Fibroblast of gingiva (primary cell): ENCODE data around the gene RPL27A.

Experiments
- DNase-seq: peaks from one replicate; pipeline ENCODE4 v3.0.0-alpha.2; 2011; ENCODE audit warnings: low read depth

Gene RPL27A

DNA sequence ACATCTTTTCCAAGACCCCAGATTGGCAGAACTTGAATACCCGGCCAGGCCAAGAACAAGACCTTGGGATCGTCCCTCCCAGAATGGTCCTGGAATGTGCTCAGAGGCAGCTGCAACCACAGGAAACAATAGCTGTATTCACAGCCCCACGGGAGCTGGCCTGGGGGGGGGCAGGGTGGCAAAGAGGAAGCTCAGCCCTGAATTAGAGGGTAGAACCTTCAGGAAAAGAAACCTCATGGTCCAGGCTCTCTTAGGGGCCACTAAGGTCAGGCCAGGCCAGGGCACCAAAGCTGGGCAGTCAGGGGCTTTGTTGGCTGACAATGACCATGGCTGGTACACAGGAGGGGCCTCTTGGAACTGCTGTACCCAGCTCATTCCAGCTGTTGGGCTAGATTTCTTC lies 17.3 kb downstream of the RPL27A start:
- DNase-seq = peak; percentile 67

DNA sequence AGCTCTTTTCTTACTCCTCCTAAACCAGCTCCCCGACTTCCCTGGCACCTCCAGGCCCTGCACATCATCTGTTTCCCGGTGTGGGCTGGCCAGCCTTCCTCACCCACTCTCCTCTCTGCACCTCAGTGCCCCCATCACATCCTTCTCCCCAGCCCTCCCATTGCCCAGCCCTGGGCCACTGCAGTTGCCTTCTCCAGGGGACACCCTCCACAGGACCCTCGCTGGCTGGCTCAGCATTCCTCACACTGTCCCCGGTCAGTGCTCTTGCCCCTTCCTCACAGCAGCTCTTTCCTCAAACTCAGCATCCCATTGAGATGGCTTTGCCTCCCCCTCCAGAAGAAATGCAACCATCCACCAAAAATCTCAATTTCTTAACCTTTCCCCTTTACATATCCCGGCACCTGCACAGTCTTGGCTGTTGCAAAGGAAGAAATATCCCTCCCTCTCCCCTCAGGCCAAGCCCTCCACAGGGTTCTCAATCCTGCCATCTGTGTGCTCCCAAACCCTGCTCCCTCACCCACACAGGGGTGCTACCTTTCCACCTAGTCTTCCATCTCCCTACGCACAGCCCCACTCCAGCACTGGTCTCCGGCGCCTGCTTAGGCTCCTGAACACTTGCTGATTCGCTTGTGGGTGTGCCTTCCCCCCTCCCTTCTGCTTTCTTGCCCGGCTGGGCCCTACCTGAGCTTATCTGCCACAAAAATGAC lies 19.5 kb downstream of the RPL27A start:
- no peak for DNase-seq

DNA sequence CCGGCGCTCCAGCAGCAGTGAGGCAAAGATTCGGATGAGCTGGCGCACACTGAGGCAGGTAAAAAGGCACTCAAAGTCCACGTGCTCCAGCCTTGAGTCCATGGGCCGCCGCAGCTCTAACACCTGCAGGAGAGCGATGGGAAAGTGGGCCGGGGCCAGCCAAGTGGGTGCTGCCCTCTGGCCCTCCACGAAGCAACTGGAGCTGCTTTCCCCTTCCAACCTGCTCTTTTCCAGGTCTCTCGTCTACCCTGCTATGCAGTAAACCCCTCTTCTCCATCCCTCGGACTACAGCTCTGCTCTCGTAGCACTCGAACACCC lies 20.0 kb downstream of the RPL27A start:
- no peak for DNase-seq

DNA sequence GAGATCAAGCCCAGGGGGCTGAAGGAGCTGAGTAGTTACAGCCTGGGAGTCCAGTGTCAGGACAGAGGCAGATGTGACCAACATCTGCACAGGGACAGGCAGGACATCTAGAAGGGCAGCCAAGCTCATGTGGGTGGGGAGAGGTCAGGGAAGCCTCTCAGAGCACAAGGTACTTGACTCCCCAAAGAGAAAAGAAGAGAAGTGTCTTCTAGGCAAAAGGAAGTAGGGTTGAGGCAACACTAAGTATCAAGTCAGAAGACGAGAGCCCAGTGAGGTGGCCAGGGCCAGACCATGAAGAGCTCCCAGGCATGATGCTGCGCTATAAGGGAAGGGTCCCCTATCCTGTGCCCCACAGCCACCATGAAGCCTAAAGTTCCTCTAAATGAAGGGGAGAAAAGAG lies 21.5 kb downstream of the RPL27A start:
- DNase-seq = no peak

DNA sequence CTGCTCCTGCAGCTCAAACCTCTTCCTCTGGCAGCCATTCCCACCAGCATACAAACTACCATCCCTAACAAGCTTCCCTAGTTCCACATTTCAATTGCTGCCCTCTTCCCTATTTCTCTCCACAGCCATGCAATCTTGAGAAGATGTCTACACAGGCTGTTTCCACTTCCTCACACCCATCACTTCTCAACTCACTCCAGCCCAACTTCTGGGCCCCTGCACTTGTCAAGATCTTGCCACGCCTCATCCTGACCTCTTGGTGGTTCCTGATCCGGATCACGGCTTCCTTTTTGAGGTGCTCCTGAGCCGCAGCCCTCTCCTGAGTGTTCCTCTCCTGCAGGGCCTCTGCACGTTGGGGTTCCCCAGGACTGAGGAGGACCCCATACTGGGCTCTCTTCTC lies 22.6 kb downstream of the RPL27A start:
- no peak for DNase-seq

DNA sequence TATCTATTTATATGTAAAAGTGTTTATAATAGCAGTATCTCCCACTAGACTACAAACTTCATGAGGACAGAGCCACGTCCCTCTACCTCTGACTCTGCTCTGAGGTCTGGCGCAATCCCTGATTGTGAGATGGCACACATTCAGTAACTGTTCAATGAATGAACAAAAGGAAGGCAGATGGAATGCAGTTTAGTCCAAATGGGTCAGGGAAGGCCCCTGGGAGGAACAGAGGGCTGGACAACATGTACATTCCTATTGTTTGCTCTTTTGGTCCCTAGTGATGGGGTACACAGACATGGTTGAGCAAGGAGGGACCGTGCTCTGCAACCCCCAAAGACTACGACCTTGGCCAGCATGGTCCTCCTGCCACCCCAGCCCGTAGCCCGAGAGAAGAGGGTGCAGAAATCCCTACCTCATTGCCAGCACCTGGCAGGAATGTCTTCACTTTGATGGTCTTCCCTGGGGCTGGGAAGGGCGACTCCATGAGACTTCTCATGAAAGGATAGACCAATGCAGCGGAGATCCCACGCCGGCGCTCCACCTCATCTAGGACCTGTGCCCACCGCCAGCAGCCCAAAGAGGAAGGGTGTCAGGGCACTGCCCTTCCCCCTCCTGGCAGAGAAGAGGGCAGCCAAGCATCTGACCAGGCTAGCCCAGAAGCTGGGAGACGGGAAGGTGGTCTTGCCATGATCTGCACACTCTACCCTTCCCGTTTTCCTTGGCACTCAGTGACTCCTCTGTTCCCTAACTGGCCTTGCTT lies 24.3 kb downstream of the RPL27A start:
- DNase-seq = peak; percentile 23

DNA sequence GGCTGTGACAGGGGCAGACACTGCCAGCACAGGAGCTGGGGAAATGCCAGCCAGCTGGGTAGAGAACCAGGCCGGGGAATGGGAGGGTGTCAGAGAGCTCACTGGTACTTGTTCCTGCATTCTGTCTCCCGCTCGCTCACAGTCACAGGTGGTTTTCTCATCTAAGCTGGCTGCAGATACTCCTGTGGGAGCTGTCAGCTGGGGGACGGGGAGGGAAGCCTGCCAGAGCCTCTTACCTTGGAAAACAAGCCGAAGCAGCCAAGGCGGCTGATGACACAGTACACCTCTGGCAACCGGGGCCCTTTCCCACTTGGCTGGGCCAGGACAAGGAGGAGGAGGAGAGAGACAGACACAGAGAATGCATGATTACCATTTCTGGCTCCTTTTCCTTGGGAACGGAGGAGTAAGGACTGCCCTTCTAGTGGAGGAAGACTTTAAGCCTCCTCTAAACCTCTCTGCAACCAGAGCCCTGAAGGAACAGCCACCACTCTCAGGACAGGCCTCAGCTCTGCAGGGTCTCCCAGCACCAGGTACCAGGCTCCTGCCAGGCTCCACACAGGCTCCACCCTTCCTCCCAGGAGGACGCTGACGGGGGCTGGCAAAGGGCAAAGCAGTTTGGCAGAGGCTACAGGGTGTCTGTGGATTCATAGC lies 25.1 kb downstream of the RPL27A start:
- DNase-seq = no peak

DNA sequence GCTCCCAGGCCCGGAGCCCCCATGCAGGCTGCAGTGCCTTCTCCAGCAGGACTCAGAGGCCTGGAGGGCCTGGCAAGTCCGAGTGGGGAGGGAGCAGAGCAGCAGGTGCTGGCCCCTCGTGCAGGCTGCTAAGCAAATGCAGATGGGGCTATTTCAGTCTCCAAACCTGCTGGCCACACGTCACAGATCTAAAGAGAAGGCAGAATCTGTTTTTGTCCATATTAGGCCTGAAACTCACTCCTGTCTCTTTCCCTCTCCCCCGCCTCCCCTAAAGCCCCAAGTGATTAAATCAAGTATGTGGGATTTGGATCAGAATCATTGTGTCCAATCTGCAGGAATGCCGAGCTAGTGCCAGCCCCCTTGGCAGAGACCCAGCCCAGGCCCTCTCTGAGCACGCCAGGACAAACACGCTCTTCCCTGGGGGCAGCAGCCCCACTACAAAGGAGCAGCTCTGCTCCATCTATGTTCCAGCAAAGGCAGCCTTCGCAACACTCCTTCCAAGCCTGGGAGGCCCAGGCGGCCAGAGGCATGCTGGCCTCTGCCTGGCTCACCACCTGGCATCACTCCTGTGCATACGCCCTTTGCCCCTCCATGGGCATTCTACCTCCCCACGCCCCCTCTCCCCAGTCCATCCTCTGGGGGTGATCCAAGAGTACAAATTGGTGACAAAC lies 26.5 kb downstream of the RPL27A start:
- peak; percentile 92 for DNase-seq

DNA sequence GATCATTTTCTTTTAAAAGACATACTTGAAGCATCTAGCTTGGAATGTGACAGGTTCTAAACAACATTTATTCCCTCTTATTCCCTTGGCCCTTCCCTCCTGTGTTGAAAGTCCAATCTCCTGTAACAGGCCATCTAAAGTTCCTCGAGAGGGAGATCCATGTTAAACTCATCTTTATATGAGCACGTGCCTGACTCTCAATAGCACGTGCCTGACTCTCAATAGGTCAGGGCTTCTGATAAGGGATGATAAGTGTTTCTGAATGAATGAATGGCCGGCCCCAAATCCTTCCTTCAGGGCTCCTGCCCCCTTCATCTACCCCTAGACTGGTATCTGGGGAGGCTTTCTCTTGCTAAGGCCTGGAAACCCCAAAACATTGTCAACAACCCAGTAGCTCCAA lies 27.2 kb downstream of the RPL27A start:
- no peak for DNase-seq

DNA sequence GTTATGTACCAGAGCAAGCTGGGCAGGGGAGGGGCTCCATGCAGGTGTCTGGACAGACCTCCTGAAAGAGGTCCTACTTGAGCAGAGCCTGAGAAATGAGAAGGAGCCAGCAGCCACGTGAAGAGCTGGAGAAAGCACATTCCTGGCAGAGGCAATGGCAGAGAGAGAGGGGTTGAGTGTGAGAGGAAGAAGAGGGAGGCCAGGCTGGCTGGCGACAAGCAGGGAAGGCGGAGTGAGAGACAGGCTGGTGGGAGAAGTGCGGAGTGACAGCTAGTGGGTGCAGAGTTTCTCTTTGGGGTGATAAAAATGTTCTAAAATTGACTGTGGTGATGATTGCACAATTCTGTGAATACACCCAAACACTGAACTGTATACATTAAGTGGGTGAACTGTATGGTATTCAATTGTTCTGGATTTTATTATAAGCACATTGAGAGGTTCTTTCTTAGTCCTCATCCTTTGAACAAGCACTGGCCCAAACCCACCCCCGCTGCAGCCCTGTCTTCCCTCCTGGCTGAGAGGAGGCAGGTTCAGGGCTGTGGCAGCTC lies 29.4 kb downstream of the RPL27A start:
- DNase-seq = no peak

DNA sequence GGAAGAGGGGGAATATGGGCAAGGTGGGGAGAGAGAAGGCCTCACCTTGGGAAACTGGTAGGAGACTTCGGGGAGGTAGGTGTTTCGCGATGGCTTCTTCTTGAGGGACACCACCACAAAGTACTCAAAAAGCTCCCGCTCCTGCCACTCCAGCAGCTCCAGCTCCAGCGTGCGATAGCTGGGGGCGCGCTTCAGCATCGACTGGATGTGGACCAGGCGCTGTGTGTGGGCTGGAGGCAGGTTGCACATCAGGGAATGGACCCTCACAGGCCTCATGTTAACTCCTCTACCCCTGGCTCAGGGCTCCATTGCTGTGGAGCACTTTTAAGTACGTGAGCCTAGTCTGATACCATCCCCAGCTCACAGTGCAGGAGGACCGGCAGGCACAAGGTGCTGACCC lies 29.9 kb downstream of the RPL27A start:
- DNase-seq = no peak

DNA sequence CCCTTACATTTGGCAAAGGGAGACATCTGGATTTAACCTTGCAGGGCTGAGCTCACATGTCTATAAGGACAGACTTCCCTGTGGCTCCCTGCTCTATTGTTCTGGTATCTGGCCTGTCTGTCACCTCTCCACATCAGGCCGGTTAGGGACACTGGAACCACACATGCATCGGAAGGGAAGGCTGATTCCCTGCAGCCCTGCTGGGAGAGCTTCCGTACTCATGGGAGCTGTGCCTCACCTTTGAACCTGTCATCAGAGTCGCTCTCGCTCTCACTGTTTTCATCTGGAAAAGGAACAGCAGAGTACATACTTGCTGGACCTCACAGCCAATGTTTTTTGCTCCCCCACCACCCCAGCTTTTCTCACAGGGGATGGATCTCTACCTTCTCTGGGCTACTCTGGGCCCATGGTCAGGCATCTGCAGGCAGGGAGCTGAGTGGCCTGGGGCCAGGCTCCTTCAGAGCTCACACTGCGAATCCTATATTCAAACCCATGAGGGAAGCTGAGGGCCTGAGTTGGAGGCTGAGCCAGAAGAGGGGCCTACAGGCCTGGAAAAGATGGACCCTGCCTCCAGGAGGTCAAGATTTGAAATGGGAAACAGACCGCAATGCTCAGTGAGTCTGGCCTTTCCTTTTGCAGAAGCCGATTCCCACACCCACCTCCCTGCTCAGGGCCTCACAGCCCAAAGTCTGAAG lies 31.3 kb downstream of the RPL27A start:
- DNase-seq = no peak

DNA sequence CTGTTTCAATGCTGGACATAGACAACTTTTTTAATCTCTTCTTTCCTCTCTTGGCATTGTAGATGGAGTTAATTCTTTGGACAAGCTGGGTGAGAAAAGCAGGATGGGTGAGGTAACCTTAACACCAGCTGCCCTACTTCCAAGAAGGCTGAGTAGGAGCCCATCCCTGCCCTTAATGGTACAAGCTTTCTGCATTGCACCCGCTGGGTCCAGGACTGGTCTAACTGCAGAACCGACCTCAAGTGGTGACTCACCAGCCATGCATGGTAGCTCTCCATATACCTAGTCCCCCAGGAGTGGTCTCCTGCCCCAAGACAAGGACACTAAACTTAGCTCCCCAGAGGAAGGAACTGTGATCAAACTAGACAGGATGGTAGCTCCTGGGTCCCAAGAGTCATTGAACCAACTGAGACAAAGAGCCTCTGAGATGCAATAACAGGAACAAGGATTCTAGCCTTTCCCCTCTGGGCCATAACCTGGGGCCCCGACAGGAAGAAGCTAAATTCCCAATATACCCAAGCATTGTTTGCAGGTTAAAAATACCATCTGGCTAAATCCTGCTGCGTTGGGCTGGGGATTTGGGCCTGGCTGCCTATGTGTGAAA lies 32.1 kb downstream of the RPL27A start:
- DNase-seq = no peak

DNA sequence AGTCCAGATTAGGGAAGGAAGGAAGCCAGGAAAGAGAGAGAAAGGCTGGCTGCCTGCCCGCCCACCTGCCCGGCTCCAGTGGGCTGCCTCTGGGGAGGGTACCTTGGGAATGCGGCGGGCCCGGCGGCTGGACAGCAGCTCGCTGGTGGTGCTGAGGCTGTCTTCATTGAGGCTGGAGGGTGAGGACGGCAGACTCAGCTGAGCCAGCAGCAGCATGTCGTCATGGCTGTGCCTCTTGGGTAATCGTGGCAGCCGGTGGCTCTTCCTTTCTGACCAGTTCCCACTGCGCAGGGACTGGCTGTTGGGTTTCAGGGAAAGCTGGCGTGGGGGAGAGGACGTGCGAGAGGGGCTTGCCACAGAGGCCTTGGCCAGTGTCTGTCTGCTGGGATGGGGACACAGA lies 32.9 kb downstream of the RPL27A start:
- no peak for DNase-seq

DNA sequence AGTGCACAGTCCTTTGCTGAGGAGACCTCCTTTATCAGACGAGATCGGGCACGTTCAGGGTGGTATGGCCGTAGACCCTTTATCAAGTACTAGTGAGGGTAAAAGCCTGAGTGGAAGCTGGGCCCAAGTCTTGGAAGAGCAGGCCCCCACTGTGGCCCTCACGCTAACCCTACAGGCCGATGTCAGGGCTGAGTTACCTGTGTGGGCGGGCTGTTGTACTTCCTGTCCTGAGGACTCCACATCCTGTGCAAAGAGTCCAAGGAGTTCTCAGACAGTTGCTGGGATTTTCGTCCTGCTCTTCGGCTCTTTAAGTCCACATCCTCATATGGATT lies 34.9 kb downstream of the RPL27A start:
- DNase-seq = no peak

DNA sequence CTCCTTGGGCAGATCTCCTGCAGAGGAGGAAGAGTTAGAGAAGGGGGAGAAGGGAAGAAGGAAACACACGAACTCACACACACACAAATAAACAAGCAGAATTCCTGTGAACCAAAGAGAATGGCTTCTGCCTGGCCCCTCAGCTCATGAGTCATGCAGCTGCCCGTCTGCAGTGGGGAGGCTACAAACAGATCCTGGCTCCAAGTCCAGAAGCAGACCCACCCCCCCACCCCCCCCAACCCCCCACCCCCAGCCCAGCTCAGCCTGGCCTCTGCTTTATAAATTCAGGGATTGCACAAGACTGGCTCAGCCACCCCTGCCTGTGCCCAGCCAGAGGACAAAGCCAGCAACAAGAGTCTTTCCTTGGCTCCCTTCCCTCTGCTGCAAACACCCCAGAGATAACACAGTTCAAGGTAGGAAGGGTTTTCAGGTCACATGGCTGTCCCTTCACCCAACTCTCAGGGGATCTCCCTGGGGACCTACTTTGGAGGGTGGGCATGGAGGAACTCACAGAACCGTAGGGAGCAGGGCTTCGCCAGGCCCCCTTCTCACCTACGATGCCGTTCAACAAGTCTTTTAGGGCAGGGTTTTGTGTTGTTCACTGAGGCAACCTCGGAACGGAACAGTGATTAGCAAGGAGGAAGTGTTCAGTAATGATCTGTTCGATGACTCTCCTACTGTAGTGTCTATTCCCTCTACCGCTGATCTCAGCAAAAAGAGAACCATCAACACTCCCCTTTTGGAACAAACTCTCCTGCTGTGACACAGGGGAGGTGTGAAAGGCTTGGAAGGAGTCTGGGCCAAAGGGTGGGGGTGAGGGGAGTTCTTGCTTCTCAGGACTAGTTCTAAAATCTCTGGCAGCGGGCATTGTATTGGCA lies 35.5 kb downstream of the RPL27A start:
- peak; percentile 94 for DNase-seq

DNA sequence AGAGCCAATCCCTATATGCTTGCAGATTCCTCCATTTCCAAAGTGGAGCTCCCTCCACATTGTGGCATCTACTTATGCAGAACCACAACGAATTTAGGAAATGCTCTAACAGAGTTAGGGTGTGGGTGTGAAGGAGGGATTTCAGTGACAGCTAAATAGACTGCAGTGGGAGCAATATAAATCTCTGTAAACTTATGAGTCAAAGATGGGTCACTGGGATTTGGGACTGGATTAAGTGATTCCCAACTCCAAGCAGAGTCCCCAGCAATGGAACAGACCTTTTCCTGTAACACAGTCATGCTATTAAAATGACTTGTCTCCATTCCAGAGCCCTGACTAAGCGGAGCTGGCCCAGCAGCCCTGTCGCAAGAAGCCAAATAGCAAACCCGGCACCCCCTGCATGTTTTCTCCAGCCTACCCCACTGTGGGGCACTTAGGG lies 36.6 kb downstream of the RPL27A start:
- peak; percentile 89 for DNase-seq

DNA sequence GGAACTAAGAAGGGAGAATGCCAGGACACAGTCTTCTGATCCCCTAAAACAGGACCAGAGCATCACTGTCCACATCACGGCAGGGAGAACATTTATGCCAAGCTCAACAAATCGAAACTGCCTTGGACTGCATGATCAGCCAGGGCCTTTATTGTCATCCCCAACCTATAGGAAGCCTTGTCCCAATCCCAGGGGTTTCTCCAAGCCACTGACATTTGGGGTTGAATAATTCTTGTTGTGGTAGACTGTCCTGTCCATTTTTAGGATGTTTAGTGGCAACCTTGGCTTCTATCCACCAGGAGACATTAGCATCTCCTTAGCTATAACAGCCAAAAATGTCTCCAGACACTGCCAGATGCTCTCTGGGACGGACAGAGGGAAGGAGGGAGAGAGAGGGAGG lies 37.1 kb downstream of the RPL27A start:
- DNase-seq = no peak

DNA sequence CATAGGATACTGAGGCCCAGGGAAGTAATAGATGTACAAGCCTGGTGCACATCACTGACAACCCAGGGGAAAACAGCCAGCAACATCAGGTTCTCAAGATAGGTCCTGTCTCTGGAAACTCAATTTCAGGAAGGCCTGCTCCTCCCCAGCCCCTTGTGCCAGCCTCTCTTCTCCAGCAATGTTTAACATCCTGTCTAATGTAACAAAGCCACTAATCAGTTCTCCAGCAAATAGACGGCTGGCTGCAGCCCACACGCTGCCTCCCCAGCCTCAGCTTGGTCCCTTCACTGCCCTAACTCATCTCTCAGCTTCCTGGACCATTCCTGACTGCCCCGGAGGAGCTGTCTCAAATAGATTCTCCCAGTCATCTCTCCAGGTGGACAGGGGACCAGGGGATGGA lies 37.8 kb downstream of the RPL27A start:
- DNase-seq = no peak

DNA sequence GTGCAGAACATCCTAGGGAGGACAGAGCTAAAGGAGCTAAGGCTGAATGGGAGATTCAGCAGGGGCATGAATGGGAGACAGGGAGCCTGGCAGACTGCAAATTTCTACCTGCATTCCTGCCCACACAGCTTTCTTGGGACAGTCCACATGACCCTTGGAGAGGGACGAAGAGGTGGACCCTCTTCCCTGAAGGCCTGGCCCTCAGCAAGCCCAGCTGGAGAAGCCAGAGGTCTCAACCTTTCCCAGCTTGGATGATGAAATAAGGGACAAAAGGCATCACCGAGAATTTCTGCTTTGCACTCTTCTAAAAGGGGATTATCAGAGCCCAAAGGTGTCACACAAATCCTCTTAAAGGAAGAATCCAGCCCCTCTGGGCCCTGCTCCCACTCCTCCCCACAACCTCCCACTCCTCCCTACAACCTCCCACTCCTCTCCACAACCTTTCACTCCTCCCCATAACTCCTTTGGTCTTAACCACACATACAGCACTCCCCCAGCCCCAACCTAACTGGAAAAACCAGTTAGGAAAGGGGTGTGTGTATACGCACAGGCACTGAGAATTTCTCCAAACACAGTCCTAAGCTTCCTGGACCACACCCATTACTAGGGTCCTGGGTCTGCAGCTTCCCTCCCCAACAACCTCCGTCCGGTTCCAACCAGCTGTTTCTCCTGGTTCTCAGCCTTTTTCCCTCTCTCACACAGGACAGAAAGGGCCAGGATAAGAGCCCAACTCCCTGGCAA lies 38.4 kb downstream of the RPL27A start:
- DNase-seq = no peak
